A673 (cell line): Measurements from ENCODE around the gene ZSCAN10. TPM values are rescaled to one million over a fixed set of nuclear protein-coding genes. Genes with fewer than 3 reads are reported as not detected.
"Not testable (repeated sequence)": the region's sequence is repeated elsewhere in the genome, so short reads cannot be mapped to it uniquely, and the experiment has no call there.

Experiments
- BruUV-seq: library from RNA; stranded (reverse); fragments of 400-500 nt; replicated peaks from 2 replicates; lab custom pipeline; 2021; lab: Mats Ljungman, UMichigan
- CTCF ChIA-PET: fragments of 300-600 bp; sonication (Branson Sonifier 250); formaldehyde crosslinking; loops from one replicate; lab custom pipeline; 2022; ENCODE audit warnings: antibody characterized with exemption; lab: Charles Lee
- POLR2A ChIA-PET: fragments of 300-600 bp; sonication (Branson Sonifier 250); formaldehyde crosslinking; loops from one replicate; lab custom pipeline; 2022; ENCODE audit warnings: antibody characterized with exemption; ENCODE audit not compliant: low non-redundant PET; lab: Charles Lee
- DNase-seq: peaks from one replicate; pipeline ENCODE4 v3.0.0-alpha.2; 2015; ENCODE audit warnings: low spot score
- H3K27ac ChIP-seq: fragments of 200-600 bp; sonication (generic); 2 replicates; pipeline ENCODE4 v1.5.1; 2016; ENCODE audit warnings: mixed run types, low read depth, mild to moderate bottlenecking, mixed read lengths, antibody characterized with exemption, low read length; ENCODE audit not compliant: poor library complexity, severe bottlenecking
- H3K27me3 ChIP-seq: fragments of 200-600 bp; sonication (generic); replicated peaks from 2 replicates; pipeline ENCODE4 v1.6.1; 2017; ENCODE audit warnings: mixed run types, low read depth, mild to moderate bottlenecking, mixed read lengths, antibody characterized with exemption, low read length; ENCODE audit not compliant: insufficient read depth, poor library complexity
- H3K36me3 ChIP-seq: fragments of 200-600 bp; sonication (generic); 2 replicates; pipeline ENCODE4 v1.6.1; 2016; ENCODE audit warnings: mixed run types, mild to moderate bottlenecking, mixed read lengths, antibody characterized with exemption, low read length; ENCODE audit not compliant: insufficient read depth, poor library complexity, severe bottlenecking
- H3K4me1 ChIP-seq: fragments of 200-600 bp; sonication (generic); 2 replicates; pipeline ENCODE4 v1.6.1; 2017; ENCODE audit warnings: mixed run types, mild to moderate bottlenecking, mixed read lengths, antibody characterized with exemption, low read length; ENCODE audit not compliant: insufficient read depth, poor library complexity, severe bottlenecking
- H3K4me3 ChIP-seq: fragments of 200-600 bp; sonication (generic); 2 replicates; pipeline ENCODE4 v1.5.1; 2016; ENCODE audit warnings: low read depth, mixed run types, mild to moderate bottlenecking, mixed read lengths, low read length; ENCODE audit not compliant: poor library complexity, severe bottlenecking
- H3K9me3 ChIP-seq: fragments of 200-600 bp; sonication (generic); 2 replicates; pipeline ENCODE4 v1.6.1; 2016; ENCODE audit warnings: mixed run types, low read depth, mild to moderate bottlenecking, mixed read lengths, antibody characterized with exemption, low read length; ENCODE audit not compliant: poor library complexity, severe bottlenecking
- EZH2 ChIP-seq: fragments of 200-600 bp; sonication (generic); IDR thresholded peaks from 2 replicates; pipeline ENCODE4 v1.6.1; 2017; ENCODE audit warnings: borderline replicate concordance, low read depth, mild to moderate bottlenecking, mixed read lengths, antibody characterized with exemption, low read length; ENCODE audit not compliant: poor library complexity, severe bottlenecking
- intact Hi-C: fragments of 100-400 bp; cut with micrococcal nuclease; formaldehyde crosslinking; loops from one replicate; pipeline ENCODE4 v1.10.0; 2022; ENCODE audit not compliant: unreplicated experiment
- total RNA-seq: library from RNA; stranded (reverse); gene quantifications from 2 replicates; pipeline ENCODE4 v1.2.3, GENCODE V29; 2021
- TF ChIP-seq, protein P1 (sequence below): fragments of 300-800, 200-600 bp; sonication (generic); conservative IDR thresholded peaks from 2 replicates; pipeline ENCODE4 v1.5.1; 2017; ENCODE audit warnings: low read depth, mild to moderate bottlenecking, antibody characterized with exemption, low read length, moderate library complexity, mixed read lengths

ZSCAN10 gene
- total RNA-seq, 1 experiment from 2014 or later: not detected

DNA sequence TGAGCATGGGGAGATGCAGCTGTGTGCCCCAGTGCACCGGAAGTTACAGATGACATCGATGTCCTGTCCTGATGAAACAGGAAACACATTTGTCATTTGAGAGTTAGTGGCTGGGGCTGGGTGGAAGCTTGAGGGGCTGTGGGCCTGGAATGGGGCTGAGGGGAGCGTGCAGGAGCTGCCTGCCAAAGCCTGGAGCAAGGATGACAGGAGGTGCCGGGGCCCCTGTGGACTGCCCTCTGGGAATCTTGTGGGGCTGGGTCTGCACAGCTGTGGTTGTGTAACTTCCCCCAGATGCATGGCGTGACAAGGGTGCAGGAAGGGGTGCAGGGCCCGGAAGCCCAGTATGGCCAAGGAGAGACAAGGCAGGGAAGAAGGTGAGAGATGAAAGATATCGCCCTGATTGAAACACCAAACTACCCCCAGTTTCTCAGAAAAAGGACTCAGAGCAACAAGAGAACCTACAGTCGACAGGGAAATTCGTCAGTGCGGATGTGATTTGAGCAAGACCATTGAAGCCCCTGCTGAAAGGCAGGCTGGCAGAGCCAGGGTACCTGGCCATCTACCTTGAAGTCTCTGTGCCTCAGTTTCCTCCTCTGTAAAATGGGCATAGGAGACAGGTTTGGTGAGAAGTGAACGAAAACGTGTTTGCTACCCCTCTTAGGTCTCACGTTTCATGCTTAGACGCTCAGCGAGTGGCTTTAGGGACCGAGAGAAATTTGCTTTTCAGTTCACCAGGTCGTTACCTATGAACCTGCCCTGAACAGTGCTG lies 43.9 kb downstream of the ZSCAN10 start:
- TF ChIP-seq, protein P1, sequence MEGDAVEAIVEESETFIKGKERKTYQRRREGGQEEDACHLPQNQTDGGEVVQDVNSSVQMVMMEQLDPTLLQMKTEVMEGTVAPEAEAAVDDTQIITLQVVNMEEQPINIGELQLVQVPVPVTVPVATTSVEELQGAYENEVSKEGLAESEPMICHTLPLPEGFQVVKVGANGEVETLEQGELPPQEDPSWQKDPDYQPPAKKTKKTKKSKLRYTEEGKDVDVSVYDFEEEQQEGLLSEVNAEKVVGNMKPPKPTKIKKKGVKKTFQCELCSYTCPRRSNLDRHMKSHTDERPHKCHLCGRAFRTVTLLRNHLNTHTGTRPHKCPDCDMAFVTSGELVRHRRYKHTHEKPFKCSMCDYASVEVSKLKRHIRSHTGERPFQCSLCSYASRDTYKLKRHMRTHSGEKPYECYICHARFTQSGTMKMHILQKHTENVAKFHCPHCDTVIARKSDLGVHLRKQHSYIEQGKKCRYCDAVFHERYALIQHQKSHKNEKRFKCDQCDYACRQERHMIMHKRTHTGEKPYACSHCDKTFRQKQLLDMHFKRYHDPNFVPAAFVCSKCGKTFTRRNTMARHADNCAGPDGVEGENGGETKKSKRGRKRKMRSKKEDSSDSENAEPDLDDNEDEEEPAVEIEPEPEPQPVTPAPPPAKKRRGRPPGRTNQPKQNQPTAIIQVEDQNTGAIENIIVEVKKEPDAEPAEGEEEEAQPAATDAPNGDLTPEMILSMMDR: no peak
- no peak for TF ChIP-seq EZH2
- Histone ChIP-seq H3K4me1 (peaks cover 5% of the 10 kb centered on the region), H3K9me3 (no peaks in the 10 kb centered on the region), H3K4me3 (no peak overlapping the region), H3K27ac (no peak overlapping the region), H3K36me3 (no peaks in the 10 kb centered on the region), H3K27me3 (no peaks in the 10 kb centered on the region)
- CTCF ChIA-PET: no interaction called here
- DNase-seq: no peak
- no TSS peak for BruUV-seq
- POLR2A ChIA-PET: no interaction called here
- intact Hi-C loops: loop anchor here (10.0 kb wide), 1 partner anchor 100 kb away; no protein-coding TSS in a partner anchor

DNA sequence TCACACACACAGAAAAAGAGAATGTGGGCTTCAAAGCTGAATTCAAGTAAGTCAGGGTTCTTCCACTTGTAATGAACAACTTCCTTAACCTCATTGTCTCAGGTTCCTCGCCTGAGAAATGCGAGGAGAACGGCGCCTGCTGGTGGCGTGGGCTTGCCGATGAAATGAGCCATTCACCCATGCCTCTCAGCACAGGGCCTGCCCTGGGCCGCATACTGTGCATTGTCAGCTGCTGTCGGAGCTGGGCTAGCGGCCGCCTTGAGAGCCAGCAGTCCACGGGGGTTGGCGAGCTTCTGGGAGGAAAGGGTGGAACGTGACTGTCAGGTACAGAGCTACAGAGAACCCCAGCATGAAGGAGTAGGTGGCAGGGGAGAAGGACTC lies 45.8 kb downstream of the ZSCAN10 start:
- BruUV-seq, H3K9me3 ChIP-seq, H3K27ac ChIP-seq, POLR2A ChIA-PET, CTCF ChIA-PET, H3K4me3 ChIP-seq, DNase-seq, H3K4me1 ChIP-seq, H3K27me3 ChIP-seq, H3K36me3 ChIP-seq: not testable (repeated sequence)
- intact Hi-C loops: loop anchor here (10.0 kb wide), 1 partner anchor 101 kb away; no protein-coding TSS in a partner anchor

DNA sequence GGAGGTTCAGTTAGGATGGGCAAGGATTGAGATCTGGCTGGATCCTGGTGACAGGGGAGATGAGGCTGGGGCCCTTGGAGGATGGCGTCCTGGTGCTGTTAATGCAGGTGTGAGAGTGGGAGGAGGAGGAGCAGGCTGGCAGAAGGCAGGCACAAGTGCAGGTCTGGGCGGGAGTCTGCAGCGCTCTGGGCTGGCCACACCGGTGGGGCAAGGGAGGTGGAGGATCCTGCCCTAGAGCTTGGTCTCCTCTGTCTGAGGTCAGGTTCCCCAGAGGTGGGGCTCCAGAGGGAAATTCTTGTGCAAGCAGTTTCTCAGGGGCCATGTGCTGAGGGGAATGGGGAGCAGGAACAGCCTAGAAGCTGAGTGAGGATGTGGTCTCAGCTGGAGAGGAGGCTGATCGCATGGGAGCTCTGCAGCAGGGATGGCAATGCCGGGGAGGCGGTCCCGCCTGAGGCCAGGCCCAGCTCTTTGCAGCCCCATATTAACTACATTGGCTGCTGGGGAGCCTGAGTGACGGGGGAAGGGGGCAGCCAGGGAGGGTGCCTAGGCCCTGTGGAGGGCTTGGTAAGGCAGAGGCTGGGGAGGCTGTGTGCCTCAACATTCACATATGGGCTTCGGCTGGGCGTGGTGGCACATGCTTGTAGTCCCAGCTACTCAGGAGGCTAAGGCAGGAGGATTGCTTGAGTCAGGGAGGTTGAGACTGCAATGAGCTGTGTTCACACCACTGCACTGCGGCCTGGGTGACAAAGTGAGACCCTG lies 46.3 kb downstream of the ZSCAN10 start:
- H3K4me1 ChIP-seq, H3K36me3 ChIP-seq, H3K27me3 ChIP-seq, BruUV-seq, POLR2A ChIA-PET, H3K27ac ChIP-seq, H3K4me3 ChIP-seq, H3K9me3 ChIP-seq, DNase-seq, CTCF ChIA-PET: not testable (repeated sequence)
- intact Hi-C loops: loop anchor here (10.0 kb wide), 1 partner anchor 102 kb away; no protein-coding TSS in a partner anchor

DNA sequence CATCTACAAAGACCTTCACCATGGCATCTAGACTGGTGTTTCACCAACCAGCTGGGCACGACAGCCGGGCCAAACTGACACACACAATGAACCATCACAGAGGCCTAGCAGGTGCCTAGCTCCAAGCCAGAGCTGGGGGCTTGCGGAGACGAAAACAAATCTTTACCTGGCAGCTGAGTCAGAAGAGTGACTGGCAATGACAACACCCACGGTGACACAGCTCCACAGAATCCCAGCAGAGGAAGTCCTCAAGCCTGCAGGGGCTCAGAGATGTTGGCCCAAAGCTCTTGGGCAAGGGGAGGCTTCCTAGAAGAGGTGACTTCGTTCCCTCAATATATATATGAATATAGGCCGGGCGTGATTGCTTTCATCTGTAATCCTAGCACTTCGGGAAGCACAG lies 47.6 kb downstream of the ZSCAN10 start:
- peaks cover 12% of the 10 kb centered on the region for H3K27me3 ChIP-seq
- ChIA-PET CTCF (interaction anchor here (0.7 kb wide), 1 partner anchor 92 kb away, joined by 3 read pairs; no protein-coding TSS in a partner anchor), POLR2A (no interaction called here)
- no peaks in the 10 kb centered on the region for H3K9me3 ChIP-seq
- intact Hi-C loops: loop anchor here (10.0 kb wide), 1 partner anchor 103 kb away; no protein-coding TSS in a partner anchor
- H3K4me3 ChIP-seq: no peak overlapping the region
- H3K36me3 ChIP-seq: no peaks in the 10 kb centered on the region
- H3K4me1 ChIP-seq: no peaks in the 10 kb centered on the region
- no TSS peak for BruUV-seq
- no peak for DNase-seq
- TF ChIP-seq EZH2: no peak
- no peak overlapping the region for H3K27ac ChIP-seq
